HEK293 (cell line): ENCODE results near the gene MRPS18A.

Experiments used
- CTCF ChIA-PET: fragments of 350-600 bp; formaldehyde crosslinking; extraction: SDS; loops from one replicate; lab custom pipeline; 2021; ENCODE audit warnings: antibody characterized with exemption; lab: Yijun Ruan, JAX
- POLR2A ChIA-PET: fragments of 300-600 bp; formaldehyde crosslinking; extraction: SDS; loops from one replicate; lab custom pipeline; 2020; ENCODE audit warnings: antibody characterized with exemption, inconsistent platforms; lab: Yijun Ruan, JAX
- H3K27ac ChIP-seq: fragments of 200-500 bp; sonication (Bioruptor generic); 2 replicates; pipeline ENCODE4 v1.5.1; 2014; ENCODE audit warnings: low read depth, low read length, control low read depth, inconsistent platforms; ENCODE audit errors: extremely low read depth
- H3K36me3 ChIP-seq, 2 experiments: fragments of 200-500 bp in 1 of 2; sonication (Bioruptor generic) in 1 of 2; 1 replicate in 1 of 2; 2 replicates in 1 of 2; pipeline ENCODE4 v1.5.1; 2014 to 2017; ENCODE audit warnings: inconsistent platforms in 2 of 2, low read length in 2 of 2; ENCODE audit not compliant: control insufficient read depth in 2 of 2, insufficient read depth in 1 of 2
- H3K4me1 ChIP-seq: fragments of 200-500 bp; sonication (Bioruptor generic); 2 replicates; pipeline ENCODE4 v1.5.1; 2014; ENCODE audit warnings: mild to moderate bottlenecking, low read length, inconsistent platforms; ENCODE audit not compliant: control insufficient read depth, insufficient read depth
- H3K4me3 ChIP-seq: 2 replicates; pipeline ENCODE4 v1.5.1; 2011; ENCODE audit warnings: low read depth, mild to moderate bottlenecking, control low read depth, low read length, moderate library complexity
- H3K9me3 ChIP-seq: fragments of 200-500 bp; sonication (Bioruptor generic); 2 replicates; pipeline ENCODE4 v1.5.1; 2014; ENCODE audit warnings: low read depth, low read length, inconsistent platforms; ENCODE audit not compliant: control insufficient read depth, insufficient read depth
- HOXC10 ChIP-seq: sonication (generic); formaldehyde crosslinking; IDR thresholded peaks from 2 replicates; pipeline ENCODE4 v1.8.1; 2023; ENCODE audit warnings: mild to moderate bottlenecking, missing genetic modification reagents
- REST ChIP-seq: fragments of 450-650 bp; formaldehyde crosslinking; IDR thresholded peaks from 2 replicates; pipeline ENCODE4 v1.5.1; 2016; ENCODE audit warnings: missing biosample characterization, missing genetic modification characterization
- SETDB1 ChIP-seq: IDR thresholded peaks from one replicate; pipeline ENCODE4 v1.6.1; 2017; ENCODE audit warnings: mild to moderate bottlenecking, low read length, moderate library complexity, mixed read lengths; ENCODE audit not compliant: insufficient read length
- WT1 ChIP-seq: fragments of 450-650 bp; formaldehyde crosslinking; IDR thresholded peaks from 2 replicates; pipeline ENCODE4 v1.5.1; 2016; ENCODE audit warnings: missing biosample characterization, missing genetic modification characterization
- ZBTB44 ChIP-seq: fragments of 450-650 bp; IDR thresholded peaks from 2 replicates; pipeline ENCODE4 v1.5.1; 2018; ENCODE audit warnings: missing biosample characterization, mild to moderate bottlenecking, missing genetic modification characterization
- ZBTB7A ChIP-seq: fragments of 450-650 bp; formaldehyde crosslinking; IDR thresholded peaks from 2 replicates; pipeline ENCODE4 v1.5.1; 2016; ENCODE audit warnings: low read depth, missing biosample characterization, missing genetic modification characterization
- ZNF121 ChIP-seq: fragments of 450-650 bp; formaldehyde crosslinking; IDR thresholded peaks from 2 replicates; pipeline ENCODE4 v1.5.1; 2016; ENCODE audit warnings: missing biosample characterization, missing genetic modification characterization
- ZNF138 ChIP-seq: fragments of 450-650 bp; formaldehyde crosslinking; IDR thresholded peaks from 2 replicates; pipeline ENCODE4 v1.5.1; 2016; ENCODE audit warnings: missing biosample characterization, missing genetic modification characterization, borderline replicate concordance
- ZNF16 ChIP-seq: fragments of 450-650 bp; formaldehyde crosslinking; IDR thresholded peaks from 2 replicates; pipeline ENCODE4 v1.5.1; 2016; ENCODE audit warnings: low read depth, missing biosample characterization, missing genetic modification characterization
- ZNF302 ChIP-seq: fragments of 450-650 bp; formaldehyde crosslinking; IDR thresholded peaks from 2 replicates; pipeline ENCODE4 v1.5.1; 2016; ENCODE audit warnings: missing biosample characterization, missing genetic modification characterization, low read depth
- ZNF362 ChIP-seq: fragments of 450-650 bp; formaldehyde crosslinking; IDR thresholded peaks from 2 replicates; pipeline ENCODE4 v1.5.1; 2016; ENCODE audit warnings: missing biosample characterization, missing genetic modification characterization
- ZNF391 ChIP-seq: fragments of 450-650 bp; formaldehyde crosslinking; IDR thresholded peaks from 2 replicates; pipeline ENCODE4 v1.5.1; 2016; ENCODE audit warnings: low read depth, missing biosample characterization, missing genetic modification characterization, borderline replicate concordance
- ZNF560 ChIP-seq: fragments of 450-650 bp; formaldehyde crosslinking; IDR thresholded peaks from 2 replicates; pipeline ENCODE4 v1.5.1; 2017; ENCODE audit warnings: missing biosample characterization, missing genetic modification characterization, borderline replicate concordance
- ZNF624 ChIP-seq: fragments of 450-650 bp; formaldehyde crosslinking; IDR thresholded peaks from 2 replicates; pipeline ENCODE4 v1.5.1; 2017; ENCODE audit warnings: missing biosample characterization, missing genetic modification characterization
- ZNF837 ChIP-seq: fragments of 450-650 bp; formaldehyde crosslinking; IDR thresholded peaks from 2 replicates; pipeline ENCODE4 v1.5.1; 2016; ENCODE audit warnings: missing biosample characterization, missing genetic modification characterization
- ZSCAN16 ChIP-seq: fragments of 450-650 bp; formaldehyde crosslinking; IDR thresholded peaks from 2 replicates; pipeline ENCODE4 v1.5.1; 2016; ENCODE audit warnings: missing biosample characterization, missing genetic modification characterization
- ZSCAN4 ChIP-seq: fragments of 450-650 bp; formaldehyde crosslinking; IDR thresholded peaks from 2 replicates; pipeline ENCODE4 v1.5.1; 2017; ENCODE audit warnings: missing biosample characterization, missing genetic modification characterization
- TF ChIP-seq, protein P1 (sequence below): fragments of 450-650 bp; formaldehyde crosslinking; conservative IDR thresholded peaks from 2 replicates; pipeline ENCODE4 v1.5.1; 2016; ENCODE audit warnings: low read depth, missing biosample characterization, missing genetic modification characterization
- TF ChIP-seq, protein P2 (sequence below): fragments of 450-650 bp; formaldehyde crosslinking; IDR thresholded peaks from 2 replicates; pipeline ENCODE4 v1.5.1; 2017; ENCODE audit warnings: missing biosample characterization, missing genetic modification characterization

Gene MRPS18A

GRCh38 chr6:43658161-43658560 is 29.4 kb downstream of the MRPS18A start (continued):
- TF ChIP-seq ZSCAN16, result no peak
- TF ChIP-seq, protein P1, sequence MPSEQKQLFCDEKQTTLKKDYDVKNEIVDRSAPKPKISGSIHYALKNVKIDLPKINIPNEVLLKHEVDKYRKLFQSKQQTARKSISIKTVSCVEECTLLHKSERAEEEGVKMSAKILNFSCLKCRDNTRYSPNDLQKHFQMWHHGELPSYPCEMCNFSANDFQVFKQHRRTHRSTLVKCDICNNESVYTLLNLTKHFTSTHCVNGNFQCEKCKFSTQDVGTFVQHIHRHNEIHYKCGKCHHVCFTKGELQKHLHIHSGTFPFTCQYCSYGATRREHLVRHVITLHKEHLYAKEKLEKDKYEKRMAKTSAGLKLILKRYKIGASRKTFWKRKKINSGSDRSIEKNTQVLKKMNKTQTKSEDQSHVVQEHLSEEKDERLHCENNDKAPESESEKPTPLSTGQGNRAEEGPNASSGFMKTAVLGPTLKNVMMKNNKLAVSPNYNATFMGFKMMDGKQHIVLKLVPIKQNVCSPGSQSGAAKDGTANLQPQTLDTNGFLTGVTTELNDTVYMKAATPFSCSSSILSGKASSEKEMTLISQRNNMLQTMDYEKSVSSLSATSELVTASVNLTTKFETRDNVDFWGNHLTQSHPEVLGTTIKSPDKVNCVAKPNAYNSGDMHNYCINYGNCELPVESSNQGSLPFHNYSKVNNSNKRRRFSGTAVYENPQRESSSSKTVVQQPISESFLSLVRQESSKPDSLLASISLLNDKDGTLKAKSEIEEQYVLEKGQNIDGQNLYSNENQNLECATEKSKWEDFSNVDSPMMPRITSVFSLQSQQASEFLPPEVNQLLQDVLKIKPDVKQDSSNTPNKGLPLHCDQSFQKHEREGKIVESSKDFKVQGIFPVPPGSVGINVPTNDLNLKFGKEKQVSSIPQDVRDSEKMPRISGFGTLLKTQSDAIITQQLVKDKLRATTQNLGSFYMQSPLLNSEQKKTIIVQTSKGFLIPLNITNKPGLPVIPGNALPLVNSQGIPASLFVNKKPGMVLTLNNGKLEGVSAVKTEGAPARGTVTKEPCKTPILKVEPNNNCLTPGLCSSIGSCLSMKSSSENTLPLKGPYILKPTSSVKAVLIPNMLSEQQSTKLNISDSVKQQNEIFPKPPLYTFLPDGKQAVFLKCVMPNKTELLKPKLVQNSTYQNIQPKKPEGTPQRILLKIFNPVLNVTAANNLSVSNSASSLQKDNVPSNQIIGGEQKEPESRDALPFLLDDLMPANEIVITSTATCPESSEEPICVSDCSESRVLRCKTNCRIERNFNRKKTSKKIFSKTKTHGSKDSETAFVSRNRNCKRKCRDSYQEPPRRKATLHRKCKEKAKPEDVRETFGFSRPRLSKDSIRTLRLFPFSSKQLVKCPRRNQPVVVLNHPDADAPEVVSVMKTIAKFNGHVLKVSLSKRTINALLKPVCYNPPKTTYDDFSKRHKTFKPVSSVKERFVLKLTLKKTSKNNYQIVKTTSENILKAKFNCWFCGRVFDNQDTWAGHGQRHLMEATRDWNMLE (tag by site-specific recombination), result no peak
- no peak for TF ChIP-seq ZNF16 (tag by site-specific recombination)
- TF ChIP-seq ZNF837, result no peak
- TF ChIP-seq REST (tag by site-specific recombination), result no peak
- no peak for TF ChIP-seq SETDB1
- TF ChIP-seq ZNF624, result no peak
- TF ChIP-seq ZBTB7A (tag by site-specific recombination), result no peak
- TF ChIP-seq ZNF560 (tag by site-specific recombination), result no peak

GRCh38 chr6:43657221-43657802 is 30.3 kb downstream of the MRPS18A start:
- CTCF ChIA-PET, result interaction anchor here (0.7 to 1.7 kb wide), 7 partner anchors 9 to 112 kb away, joined by 3 to 9 read pairs (median 3); no protein-coding TSS in a partner anchor
- TF ChIP-seq, protein P2, sequence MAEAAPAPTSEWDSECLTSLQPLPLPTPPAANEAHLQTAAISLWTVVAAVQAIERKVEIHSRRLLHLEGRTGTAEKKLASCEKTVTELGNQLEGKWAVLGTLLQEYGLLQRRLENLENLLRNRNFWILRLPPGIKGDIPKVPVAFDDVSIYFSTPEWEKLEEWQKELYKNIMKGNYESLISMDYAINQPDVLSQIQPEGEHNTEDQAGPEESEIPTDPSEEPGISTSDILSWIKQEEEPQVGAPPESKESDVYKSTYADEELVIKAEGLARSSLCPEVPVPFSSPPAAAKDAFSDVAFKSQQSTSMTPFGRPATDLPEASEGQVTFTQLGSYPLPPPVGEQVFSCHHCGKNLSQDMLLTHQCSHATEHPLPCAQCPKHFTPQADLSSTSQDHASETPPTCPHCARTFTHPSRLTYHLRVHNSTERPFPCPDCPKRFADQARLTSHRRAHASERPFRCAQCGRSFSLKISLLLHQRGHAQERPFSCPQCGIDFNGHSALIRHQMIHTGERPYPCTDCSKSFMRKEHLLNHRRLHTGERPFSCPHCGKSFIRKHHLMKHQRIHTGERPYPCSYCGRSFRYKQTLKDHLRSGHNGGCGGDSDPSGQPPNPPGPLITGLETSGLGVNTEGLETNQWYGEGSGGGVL (tag by site-specific recombination), result no peak
- no peak for TF ChIP-seq ZNF302 (tag by site-specific recombination)
- TF ChIP-seq WT1 (tag by site-specific recombination), result no peak
- TF ChIP-seq ZNF391 (tag by site-specific recombination), result no peak
- TF ChIP-seq ZNF138, result no peak
- TF ChIP-seq ZNF362 (tag by site-specific recombination), result no peak
- no peak for TF ChIP-seq ZSCAN4
- TF ChIP-seq ZBTB44, result no peak
- TF ChIP-seq HOXC10 (CRISPR knock-in tag), result no peak
- TF ChIP-seq ZNF121 (tag by site-specific recombination), result no peak

More at GRCh38 chr6:43657221-43657802, 30.3 kb downstream of the MRPS18A start:
- Histone ChIP-seq H3K9me3 (no peaks in the 10 kb centered on the region), H3K4me1 (no peaks in the 10 kb centered on the region), H3K36me3 (no peaks in the 10 kb centered on the region), H3K27ac (no peak overlapping the region), H3K4me3 (no peak overlapping the region)
- POLR2A ChIA-PET, result interaction anchor here (0.9 to 1.3 kb wide), 2 partner anchors 10 to 28 kb away, joined by 3 read pairs; partner anchors contain the start of gene GTPBP2
